ENCODE results near the gene HOXA13.

The HOXA13 gene

GRCh38 chr7:27146491-27147198 is 53.2 kb downstream of the HOXA13 start:
- DNase-seq, result no peak

- no peak for DNase-seq
These were observed 53.9 kb downstream of the HOXA13 start for GRCh38 chr7:27145914-27146412.

- no peak for DNase-seq
These were observed 54.6 kb downstream of the HOXA13 start for GRCh38 chr7:27145165-27145913.

GRCh38 chr7:27144781-27145164 is 55.1 kb downstream of the HOXA13 start:
- no peak for DNase-seq

Data from effector CD4-positive, alpha-beta T cell (primary cell).